Activated CD8-positive, alpha-beta T cell treated with anti-CD3 and anti-CD28 coated beads for 36 hours (primary cell): Measurements from ENCODE around the gene MARCHF9. TPM values are rescaled to one million over a fixed set of nuclear protein-coding genes. Genes with fewer than 3 reads are reported as not detected.
"Not testable (repeated sequence)": the region's sequence is repeated elsewhere in the genome, so short reads cannot be mapped to it uniquely, and the experiment has no call there.

ENCODE experiments used
- ATAC-seq: fragments of 200-7000 bp; cut with Tn5 transposase; one replicate; pipeline ENCODE4 v1.10.0; 2021; ENCODE audit warnings: mild to moderate bottlenecking, moderate library complexity
- CTCF ChIA-PET: fragments of 350-600 bp; sonication (Branson Sonifier 250); formaldehyde crosslinking; loops from one replicate; lab custom pipeline; 2021; ENCODE audit warnings: antibody characterized with exemption; lab: Charles Lee
- POLR2A ChIA-PET: fragments of 350-600 bp; sonication (Branson Sonifier 250); formaldehyde crosslinking; loops from one replicate; lab custom pipeline; 2021; ENCODE audit warnings: antibody characterized with exemption; lab: Charles Lee
- DNase-seq: peaks from one replicate; pipeline ENCODE4 v3.0.0-alpha.2; 2020
- H3K27ac Mint-ChIP-seq: one replicate; pipeline ENCODE4 v1.8.0; 2021; ENCODE audit warnings: mild to moderate bottlenecking, mixed read lengths
- H3K27me3 Mint-ChIP-seq: one replicate; pipeline ENCODE4 v1.8.0; 2021; ENCODE audit warnings: mixed read lengths
- H3K36me3 Mint-ChIP-seq: one replicate; pipeline ENCODE4 v1.8.0; 2021; ENCODE audit warnings: low read depth, mixed read lengths
- H3K4me1 Mint-ChIP-seq: one replicate; pipeline ENCODE4 v1.8.0; 2021; ENCODE audit warnings: low read depth, mixed read lengths
- H3K4me3 Mint-ChIP-seq: one replicate; pipeline ENCODE4 v1.8.0; 2021; ENCODE audit warnings: mild to moderate bottlenecking, moderate library complexity, mixed read lengths
- H3K9me3 Mint-ChIP-seq: one replicate; pipeline ENCODE4 v1.8.0; 2021; ENCODE audit warnings: mixed read lengths
- intact Hi-C: fragments of 100-400 bp; cut with micrococcal nuclease; formaldehyde crosslinking; loops from one replicate; pipeline ENCODE4 v1.10.0; 2022
- total RNA-seq, 2 experiments: library from RNA; stranded (reverse); gene quantifications; one replicate each; pipeline ENCODE4 v1.2.3, GENCODE V29; 2021
- TF ChIP-seq, protein P1 (sequence below): fragments of 200-600 bp; IDR thresholded peaks from one replicate; pipeline ENCODE4 v1.8.0; 2022; ENCODE audit warnings: antibody characterized with exemption, mild to moderate bottlenecking

The MARCHF9 gene
- total RNA-seq, 2 experiments from 2014 or later: 23.4 to 24.3 TPM

- H3K4me3 Mint-ChIP-seq: peak within 1 kb of the TSS; percentile 99
- intact Hi-C loops: no loop called here
- no peaks in the 10 kb centered on the region for H3K9me3 Mint-ChIP-seq
- ChIA-PET POLR2A (interaction anchor here (0.7 to 2.1 kb wide), 6 partner anchors 10 to 76 kb away, joined by 3 to 9 read pairs (median 4); partner anchors contain the start of gene TSFM), CTCF (interaction anchor here (0.8 to 13.4 kb wide), 5 partner anchors 8 to 134 kb away, joined by 3 to 122 read pairs (median 9); partner anchors contain the start of genes CYP27B1 and TSFM)
- peak within 1 kb of the TSS; percentile 99 for H3K27ac Mint-ChIP-seq
- DNase-seq (peak; percentile 98), ATAC-seq (peak; percentile 89)
- no peaks in the 10 kb centered on the region for H3K27me3 Mint-ChIP-seq
- TF ChIP-seq, protein P1, sequence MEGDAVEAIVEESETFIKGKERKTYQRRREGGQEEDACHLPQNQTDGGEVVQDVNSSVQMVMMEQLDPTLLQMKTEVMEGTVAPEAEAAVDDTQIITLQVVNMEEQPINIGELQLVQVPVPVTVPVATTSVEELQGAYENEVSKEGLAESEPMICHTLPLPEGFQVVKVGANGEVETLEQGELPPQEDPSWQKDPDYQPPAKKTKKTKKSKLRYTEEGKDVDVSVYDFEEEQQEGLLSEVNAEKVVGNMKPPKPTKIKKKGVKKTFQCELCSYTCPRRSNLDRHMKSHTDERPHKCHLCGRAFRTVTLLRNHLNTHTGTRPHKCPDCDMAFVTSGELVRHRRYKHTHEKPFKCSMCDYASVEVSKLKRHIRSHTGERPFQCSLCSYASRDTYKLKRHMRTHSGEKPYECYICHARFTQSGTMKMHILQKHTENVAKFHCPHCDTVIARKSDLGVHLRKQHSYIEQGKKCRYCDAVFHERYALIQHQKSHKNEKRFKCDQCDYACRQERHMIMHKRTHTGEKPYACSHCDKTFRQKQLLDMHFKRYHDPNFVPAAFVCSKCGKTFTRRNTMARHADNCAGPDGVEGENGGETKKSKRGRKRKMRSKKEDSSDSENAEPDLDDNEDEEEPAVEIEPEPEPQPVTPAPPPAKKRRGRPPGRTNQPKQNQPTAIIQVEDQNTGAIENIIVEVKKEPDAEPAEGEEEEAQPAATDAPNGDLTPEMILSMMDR: no peak
- H3K36me3 Mint-ChIP-seq: peaks cover 28% of the 10 kb centered on the region
- peaks cover 13% of the 10 kb centered on the region for H3K4me1 Mint-ChIP-seq
Measured at GRCh38 chr12:57771873-57772428, 17.0 kb downstream of the MARCHF9 start, which contains the start of gene METTL1. Gene METTL1, minus strand, starts transcription at chr12:57772105. Its CDS starts 22 bp downstream, at chr12:57772083.

DNA sequence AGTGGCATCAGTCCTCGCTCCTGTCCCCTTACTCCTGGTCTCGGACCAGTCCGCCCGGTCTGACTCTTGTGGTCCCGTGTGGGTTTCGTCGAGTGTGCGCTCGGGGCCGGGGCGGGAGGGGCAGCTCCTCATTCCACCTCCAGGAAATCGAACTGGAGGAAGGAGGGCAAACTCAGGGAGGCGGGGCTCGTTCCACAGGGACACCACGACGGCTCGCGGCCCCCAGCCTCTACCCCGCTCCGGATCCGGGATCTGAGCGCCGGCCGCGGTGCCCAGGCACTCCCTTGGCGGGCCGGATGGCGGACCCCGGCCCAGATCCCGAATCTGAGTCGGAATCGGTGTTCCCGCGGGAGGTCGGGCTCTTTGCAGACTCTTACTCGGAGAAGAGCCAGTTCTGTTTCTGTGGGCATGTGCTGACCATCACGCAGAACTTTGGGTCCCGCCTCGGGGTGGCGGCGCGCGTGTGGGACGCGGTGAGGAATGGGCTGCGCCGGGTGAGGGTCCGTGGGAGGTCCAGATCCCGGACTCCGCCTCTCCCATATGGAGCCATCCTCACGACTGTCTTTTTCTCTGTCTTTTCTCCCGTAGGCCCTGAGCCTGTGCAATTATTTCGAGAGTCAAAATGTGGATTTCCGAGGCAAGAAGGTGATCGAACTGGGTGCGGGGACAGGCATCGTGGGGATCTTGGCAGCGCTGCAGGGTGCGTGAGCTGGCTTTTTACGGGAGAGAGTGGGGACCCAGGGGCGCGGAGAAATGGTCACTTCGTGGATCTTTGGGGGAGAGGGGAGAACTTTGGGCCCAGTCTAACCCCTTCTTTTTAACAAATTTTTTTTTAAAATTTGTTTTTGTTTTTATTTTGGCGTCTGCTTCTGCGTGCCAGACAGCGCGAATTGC lies 17.8 kb downstream of the MARCHF9 start, which contains the start of gene EEF1AKMT3:
Gene EEF1AKMT3, plus strand, starts transcription at position 186 of the 894 bp plus-strand sequence. Its CDS starts 111 bp downstream, at position 297.
- ChIA-PET POLR2A (interaction anchor here (0.7 to 2.1 kb wide), 6 partner anchors 9 to 75 kb away, joined by 3 to 9 read pairs (median 4); partner anchors contain the start of gene TSFM), CTCF (interaction anchor here (0.8 to 13.4 kb wide), 5 partner anchors 9 to 133 kb away, joined by 3 to 122 read pairs (median 9); partner anchors contain the start of genes CYP27B1 and TSFM)
- Mint-ChIP-seq H3K4me3 (peak within 1 kb of the TSS; percentile 99), H3K4me1 (peaks cover 11% of the 10 kb centered on the region), H3K27ac (peak within 1 kb of the TSS; percentile 99), H3K27me3 (no peaks in the 10 kb centered on the region), H3K9me3 (no peaks in the 10 kb centered on the region), H3K36me3 (peaks cover 28% of the 10 kb centered on the region)
- TF ChIP-seq, protein P1: no peak
- peak; percentile 16 for ATAC-seq
- intact Hi-C loops: no loop called here
- DNase-seq: peak; percentile 53

- DNase-seq, H3K4me3 Mint-ChIP-seq, H3K27ac Mint-ChIP-seq, intact Hi-C loops, H3K9me3 Mint-ChIP-seq, H3K27me3 Mint-ChIP-seq, ATAC-seq: not testable (repeated sequence)
- Mint-ChIP-seq H3K36me3 (peaks cover 17% of the 10 kb centered on the region), H3K4me1 (peaks cover 14% of the 10 kb centered on the region)
- ChIA-PET CTCF (interaction anchor here (1.0 to 13.4 kb wide), 5 partner anchors 9 to 130 kb away, joined by 3 to 122 read pairs (median 5); partner anchors contain the start of genes CYP27B1 and TSFM), POLR2A (interaction anchor here (0.7 to 1.3 kb wide), 2 partner anchors 10 to 15 kb away, joined by 3 read pairs; no protein-coding TSS in a partner anchor)
Measured at GRCh38 chr12:57774634-57775033, 19.7 kb downstream of the MARCHF9 start.

DNA sequence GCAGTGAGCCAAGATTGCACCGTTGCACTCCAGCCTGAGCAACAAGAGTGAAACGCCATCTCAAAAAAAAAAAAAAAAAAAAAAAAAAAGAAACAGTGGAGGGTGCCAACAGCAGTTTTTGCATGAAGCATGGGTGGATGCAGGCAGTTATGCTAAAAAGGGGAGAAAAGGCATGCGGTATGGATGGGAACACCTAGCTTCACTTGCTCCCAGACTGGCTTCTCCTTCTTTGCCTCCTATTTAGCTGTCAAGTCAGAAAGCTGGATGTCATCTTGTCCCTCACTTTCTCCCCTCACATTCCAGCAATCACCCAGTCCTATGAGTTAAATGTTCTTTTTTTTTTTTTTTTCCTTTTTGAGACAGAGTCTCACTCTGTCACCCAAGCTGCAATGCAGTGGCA lies 20.1 kb downstream of the MARCHF9 start:
- ChIA-PET CTCF (interaction anchor here (0.9 to 13.4 kb wide), 6 partner anchors 8 to 130 kb away, joined by 3 to 122 read pairs (median 4); partner anchors contain the start of genes CYP27B1 and TSFM), POLR2A (interaction anchor here (0.7 to 1.3 kb wide), 2 partner anchors 10 to 15 kb away, joined by 3 read pairs; no protein-coding TSS in a partner anchor)
- H3K9me3 Mint-ChIP-seq: no peaks in the 10 kb centered on the region
- no peaks in the 10 kb centered on the region for H3K27me3 Mint-ChIP-seq
- H3K4me3 Mint-ChIP-seq: no peak overlapping the region
- ATAC-seq (no peak), DNase-seq (no peak)
- intact Hi-C loops: no loop called here
- H3K36me3 Mint-ChIP-seq: peaks cover 14% of the 10 kb centered on the region
- H3K27ac Mint-ChIP-seq: no peak overlapping the region
- TF ChIP-seq, protein P1: no peak
- H3K4me1 Mint-ChIP-seq: peaks cover 14% of the 10 kb centered on the region
